HuH-7.5 (cell line): Measurements from ENCODE around the gene PPARGC1A.

Experiments
- DNase-seq: peaks from one replicate; pipeline ENCODE4 v3.0.0; 2011; ENCODE audit warnings: low spot score

PPARGC1A gene

GRCh38 chr4:23770011-23770410 lies 119.8 kb downstream of the PPARGC1A start:
- DNase-seq: no peak

DNA sequence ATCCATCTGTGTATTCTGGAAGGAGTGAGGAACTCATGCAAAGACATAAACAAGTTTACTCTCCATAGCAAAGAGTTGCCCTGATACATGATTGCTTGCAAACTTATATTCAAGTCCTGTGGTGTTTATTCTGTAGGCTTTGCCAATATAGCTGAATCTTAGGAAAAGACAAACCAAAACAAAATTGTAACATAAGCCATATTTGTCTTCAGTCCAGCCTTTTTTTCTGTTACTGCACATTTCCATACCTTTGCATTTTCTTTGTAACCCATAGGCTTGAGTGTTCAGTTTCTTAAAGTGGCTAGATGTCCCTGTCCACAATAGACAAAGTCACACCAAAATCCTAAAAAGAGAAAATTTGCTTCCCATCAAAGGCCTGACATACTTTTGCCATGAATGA lies 120.4 kb downstream of the PPARGC1A start:
- no peak for DNase-seq

DNA sequence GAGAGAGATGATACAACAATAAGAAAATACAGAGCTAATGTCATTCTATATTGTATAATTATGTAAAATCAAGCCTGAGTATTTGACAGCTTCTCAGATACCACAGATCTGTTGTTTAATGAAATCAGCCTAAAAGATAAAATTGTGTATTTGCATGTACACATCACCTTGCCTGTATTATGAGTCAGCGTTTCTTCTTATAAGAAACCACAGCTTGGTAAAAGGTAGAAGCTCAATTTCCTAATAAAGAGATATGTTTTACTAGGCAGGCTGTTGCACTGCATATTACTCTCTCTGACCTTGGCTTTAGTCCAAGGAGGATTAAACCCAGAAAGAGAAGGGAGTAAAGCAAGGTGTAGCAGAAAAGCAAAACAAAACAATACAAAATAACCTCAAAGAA lies 121.3 kb downstream of the PPARGC1A start:
- no peak for DNase-seq

- DNase-seq: no peak
These were observed 123.5 kb downstream of the PPARGC1A start for GRCh38 chr4:23766344-23766743.

GRCh38 chr4:23763559-23763958 lies 126.3 kb downstream of the PPARGC1A start:
- DNase-seq: no peak

- DNase-seq: no peak
These were observed 127.3 kb downstream of the PPARGC1A start for GRCh38 chr4:23762551-23762950.

DNA sequence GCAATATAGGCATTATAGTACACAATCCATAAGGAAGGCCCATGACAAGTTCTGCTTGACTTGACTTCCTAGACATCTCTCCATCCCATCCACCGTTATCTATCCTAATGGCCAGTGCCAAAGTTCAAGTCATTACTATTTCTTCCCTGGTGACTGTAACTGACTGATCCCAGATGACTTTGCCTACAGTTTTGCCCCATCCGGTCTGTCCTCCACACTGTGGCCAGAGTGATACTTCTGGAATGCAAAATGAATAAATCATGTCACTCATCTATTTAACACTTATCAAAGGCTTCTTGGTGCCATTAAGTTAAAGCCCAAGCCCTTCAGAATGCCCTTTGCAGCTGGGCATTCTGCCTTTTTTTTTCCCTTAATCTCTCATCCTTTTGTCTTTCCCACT lies 130.8 kb downstream of the PPARGC1A start:
- no peak for DNase-seq

- DNase-seq: no peak
These were observed 135.2 kb downstream of the PPARGC1A start for GRCh38 chr4:23754688-23755087.

GRCh38 chr4:23750125-23750524 lies 139.7 kb downstream of the PPARGC1A start:
- DNase-seq: no peak

DNA sequence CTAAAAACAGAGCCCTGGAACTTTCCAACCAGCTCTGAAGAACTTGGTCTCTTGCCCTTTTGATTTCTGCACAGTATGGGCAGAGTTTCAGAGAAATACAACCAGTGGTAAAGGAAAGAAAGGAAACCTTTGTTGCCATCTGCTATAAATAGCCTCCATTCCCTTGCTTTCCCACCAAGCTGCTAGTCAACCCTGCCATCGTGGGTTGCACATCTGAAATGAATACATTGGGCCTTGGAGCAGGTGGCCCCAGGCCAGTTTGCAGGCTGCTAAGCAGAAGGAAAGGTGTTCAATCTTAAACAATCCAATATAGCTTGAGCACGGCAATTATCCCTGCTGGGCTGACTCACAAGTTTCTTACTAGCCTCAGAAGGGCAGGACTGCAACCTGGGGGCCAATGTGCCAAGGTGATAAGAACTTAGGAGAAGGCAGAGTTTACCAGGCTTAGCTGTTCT lies 142.5 kb downstream of the PPARGC1A start:
- no peak for DNase-seq

DNA sequence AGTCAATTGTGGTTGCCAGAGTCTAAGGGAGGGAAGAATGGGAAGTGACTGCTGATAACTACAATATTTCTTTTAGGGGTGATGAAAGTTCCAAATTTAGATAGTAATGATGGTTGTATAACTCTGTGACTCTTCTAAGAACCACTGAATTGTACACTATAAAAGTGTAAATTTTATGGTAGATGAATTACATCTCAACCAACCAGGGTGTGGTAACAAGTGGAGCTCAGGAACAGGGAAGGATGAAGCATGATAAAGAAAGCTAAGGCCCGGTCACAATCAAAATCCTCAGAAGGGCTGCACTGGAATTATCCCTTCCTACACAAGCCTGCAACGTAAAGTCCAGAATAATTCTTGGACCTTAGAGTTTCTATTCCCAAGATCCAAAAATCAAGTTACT lies 143.2 kb downstream of the PPARGC1A start:
- DNase-seq: no peak

- no peak for DNase-seq
These were observed 143.8 kb downstream of the PPARGC1A start for GRCh38 chr4:23746027-23746426.

DNA sequence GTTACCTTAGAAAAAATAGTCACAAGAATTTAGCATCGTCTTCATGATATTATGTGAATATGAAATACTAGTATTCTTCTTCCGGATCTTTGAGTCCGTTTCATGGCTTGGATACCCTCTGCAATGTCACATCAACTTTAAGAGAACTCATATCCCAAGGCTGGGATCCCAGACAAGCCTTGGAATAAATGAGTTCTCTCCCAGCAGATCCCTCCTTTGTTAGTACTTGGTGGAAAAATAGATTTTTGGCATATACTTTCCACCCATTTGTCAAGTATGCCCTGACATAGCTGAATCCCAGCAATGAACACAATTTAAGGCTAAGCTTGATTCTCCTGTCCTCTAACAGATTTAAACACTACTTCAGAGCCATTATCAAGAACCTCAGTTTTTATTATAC lies 144.5 kb downstream of the PPARGC1A start:
- no peak for DNase-seq
